Cardiac fibroblast (primary cell): Measurements from ENCODE around the gene NINL.

Source experiments
- DNase-seq, 2 donors: peaks; one replicate each; pipeline versions ENCODE4 v3.0.0 to v3.0.0-alpha.2; 2010; ENCODE audit warnings: low read depth in 2 of 2
- H3K4me3 ChIP-seq, 2 donors: replicated peaks in 1 of 2; 1 replicate in 1 of 2; 2 replicates in 1 of 2; pipeline ENCODE4 v1.5.1; 2011; ENCODE audit warnings: low read depth in 2 of 2, low read length in 2 of 2, mild to moderate bottlenecking in 2 of 2, moderate library complexity in 1 of 2
- TF ChIP-seq, protein P1 (sequence below): IDR thresholded peaks from one replicate; pipeline ENCODE4 v1.5.1; 2011; ENCODE audit warnings: low read depth, mild to moderate bottlenecking, low read length, inconsistent platforms

NINL gene

DNA sequence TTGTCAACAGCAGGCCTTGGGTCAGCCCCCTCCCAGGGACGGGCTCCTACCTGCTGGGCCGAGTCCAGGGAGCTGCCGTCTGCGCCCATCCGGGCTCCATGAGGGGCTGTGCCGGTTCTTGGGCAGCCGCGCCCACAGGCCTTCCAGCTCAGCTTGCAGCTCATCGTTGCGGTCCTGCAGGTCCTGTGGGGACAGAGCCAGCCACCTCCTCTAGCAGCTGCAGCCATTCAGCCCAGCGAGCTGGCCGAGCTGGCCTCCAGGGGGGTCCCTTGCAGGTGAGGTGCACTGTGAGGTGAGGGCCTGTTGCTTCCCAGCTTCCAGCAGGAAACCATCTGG lies 103.4 kb downstream of the NINL start:
- DNase-seq = no peak
- TF ChIP-seq, protein P1, sequence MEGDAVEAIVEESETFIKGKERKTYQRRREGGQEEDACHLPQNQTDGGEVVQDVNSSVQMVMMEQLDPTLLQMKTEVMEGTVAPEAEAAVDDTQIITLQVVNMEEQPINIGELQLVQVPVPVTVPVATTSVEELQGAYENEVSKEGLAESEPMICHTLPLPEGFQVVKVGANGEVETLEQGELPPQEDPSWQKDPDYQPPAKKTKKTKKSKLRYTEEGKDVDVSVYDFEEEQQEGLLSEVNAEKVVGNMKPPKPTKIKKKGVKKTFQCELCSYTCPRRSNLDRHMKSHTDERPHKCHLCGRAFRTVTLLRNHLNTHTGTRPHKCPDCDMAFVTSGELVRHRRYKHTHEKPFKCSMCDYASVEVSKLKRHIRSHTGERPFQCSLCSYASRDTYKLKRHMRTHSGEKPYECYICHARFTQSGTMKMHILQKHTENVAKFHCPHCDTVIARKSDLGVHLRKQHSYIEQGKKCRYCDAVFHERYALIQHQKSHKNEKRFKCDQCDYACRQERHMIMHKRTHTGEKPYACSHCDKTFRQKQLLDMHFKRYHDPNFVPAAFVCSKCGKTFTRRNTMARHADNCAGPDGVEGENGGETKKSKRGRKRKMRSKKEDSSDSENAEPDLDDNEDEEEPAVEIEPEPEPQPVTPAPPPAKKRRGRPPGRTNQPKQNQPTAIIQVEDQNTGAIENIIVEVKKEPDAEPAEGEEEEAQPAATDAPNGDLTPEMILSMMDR = no peak
- no peak overlapping the region for H3K4me3 ChIP-seq

DNA sequence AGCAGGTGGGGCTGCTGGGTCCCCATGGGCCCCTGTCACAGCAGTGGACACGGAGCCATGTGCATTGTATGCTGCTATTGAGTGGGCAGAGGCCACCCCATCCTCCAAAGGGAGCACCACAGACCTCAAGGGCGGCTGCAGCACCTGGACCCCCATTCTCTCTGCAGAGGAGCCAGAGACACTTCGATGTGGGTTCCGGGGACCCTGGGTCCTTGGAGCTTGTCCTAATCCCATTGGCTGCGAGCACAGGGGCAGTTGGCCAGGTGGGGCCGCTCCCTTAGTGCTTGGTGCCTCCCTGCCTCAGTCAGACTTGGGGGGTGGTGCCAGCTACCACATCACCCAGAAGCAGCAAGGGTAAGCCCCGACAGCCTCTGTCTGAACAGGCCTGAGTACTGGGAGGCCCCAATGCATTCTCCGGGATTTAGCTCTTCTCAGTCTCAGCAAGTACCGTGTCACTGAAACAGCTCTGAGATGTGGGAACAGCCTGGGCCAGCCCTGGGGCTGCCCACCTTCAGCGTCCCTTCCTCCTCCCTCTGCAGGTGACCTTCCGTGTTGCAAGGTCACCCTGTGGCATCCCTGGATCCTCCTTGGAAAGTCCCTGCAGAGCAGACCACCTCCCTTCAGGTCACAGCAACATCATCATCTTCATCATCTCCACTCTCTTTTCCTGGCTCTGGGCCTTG lies 104.0 kb downstream of the NINL start:
- DNase-seq = no peak
- TF ChIP-seq, protein P1 = peak; percentile 8

DNA sequence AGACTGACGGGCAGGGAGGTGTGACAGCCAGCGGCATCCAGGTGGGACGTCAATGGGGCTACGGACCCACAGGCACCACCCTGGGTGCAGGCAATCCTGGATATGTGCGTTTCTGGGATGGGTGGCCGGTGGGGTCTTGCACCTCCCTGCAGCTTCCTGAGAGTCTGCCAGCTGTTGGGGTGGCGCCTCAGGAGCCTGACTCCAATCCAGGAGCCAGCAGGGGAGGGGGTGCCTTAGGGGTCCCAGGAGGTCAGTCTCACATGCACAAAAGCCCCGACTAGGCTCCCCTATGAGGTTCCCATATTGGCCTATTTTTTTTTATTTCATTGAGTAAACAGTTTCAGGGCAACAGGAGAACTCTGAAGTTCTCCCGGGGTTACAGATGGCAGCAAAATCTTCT lies 104.5 kb downstream of the NINL start:
- no peak for DNase-seq
- TF ChIP-seq, protein P1 = no peak
- H3K4me3 ChIP-seq = no peak overlapping the region

More for the DNA sequence above, 104.0 kb downstream of the NINL start:
- no peak overlapping the region for H3K4me3 ChIP-seq

DNA sequence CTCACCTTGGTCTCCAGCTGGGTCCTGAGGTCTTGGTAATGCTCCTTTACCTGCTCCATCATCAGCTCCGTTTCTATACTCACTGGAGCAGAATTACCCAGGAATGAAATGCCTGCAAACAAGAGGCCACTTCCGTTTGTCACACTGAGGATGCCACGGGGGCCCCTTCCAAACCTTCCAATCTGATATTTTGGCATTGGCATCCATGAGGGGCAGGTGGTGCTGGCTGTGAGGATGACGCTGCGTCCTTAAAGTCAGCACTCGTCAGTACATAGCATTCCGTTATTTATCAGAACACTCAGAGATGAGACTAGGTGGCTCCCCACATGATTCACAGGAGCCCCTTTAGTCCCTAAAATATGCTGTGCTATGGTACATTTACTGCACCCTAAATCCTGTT lies 105.2 kb downstream of the NINL start:
- no peak overlapping the region for H3K4me3 ChIP-seq
- TF ChIP-seq, protein P1 = no peak
- no peak for DNase-seq

DNA sequence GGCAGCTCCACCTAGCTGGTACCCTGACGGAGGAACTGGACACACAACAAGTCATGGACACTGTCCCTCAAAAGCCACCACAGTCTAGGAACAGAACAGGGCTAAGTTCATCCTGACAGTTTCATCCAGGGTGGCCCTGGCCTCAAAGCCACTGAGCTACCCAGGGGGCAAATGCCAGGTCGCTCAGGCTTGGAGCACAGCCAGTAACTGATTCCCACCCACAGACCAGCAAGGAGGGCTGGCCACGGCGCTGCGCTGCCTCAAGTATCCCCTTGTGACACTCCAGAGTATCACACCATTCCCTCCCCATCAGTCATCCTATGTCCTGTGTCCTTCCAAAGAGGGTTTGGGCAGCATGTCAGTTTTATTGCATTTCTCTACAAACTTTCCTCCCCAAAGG lies 105.7 kb downstream of the NINL start:
- H3K4me3 ChIP-seq = no peak overlapping the region
- TF ChIP-seq, protein P1 = no peak
- no peak for DNase-seq

DNA sequence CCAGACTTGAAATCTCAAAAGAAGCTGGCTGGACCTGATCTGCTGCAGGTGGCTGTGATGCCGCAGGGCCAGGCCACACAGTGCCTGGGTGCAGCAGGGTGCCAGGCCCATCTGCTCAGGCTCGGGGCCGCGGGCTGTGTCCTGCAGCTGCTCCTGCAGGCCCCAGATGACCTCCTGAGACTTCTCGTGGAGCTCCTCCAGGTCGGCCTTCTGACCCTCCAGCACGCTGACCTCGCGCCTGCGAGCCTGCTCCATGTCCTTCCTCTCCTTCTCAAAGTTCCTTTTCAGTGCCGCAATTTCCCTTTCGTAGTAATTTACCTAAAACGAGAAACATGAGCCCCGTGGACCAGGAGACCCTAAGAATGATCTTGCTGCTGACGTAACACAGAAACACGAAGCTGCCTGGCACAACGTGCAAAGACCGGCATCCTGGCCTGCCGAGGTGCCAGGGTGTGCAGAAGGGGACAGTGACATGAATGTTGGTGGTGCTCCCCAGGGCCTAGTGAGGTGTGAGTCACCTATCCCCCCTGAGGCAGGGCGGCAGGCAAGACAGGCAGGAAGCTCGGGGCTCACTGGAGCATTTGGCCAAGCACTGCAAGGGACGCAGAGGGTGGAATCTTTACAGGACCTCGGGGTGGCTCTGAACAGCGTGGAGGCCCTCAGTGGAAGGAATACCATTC lies 106.3 kb downstream of the NINL start:
- no peak for DNase-seq
- TF ChIP-seq, protein P1 = no peak

More for the DNA sequence above, 106.3 kb downstream of the NINL start:
- no peak overlapping the region for H3K4me3 ChIP-seq
